ENCODE results near the gene CBY1.
"Not testable (repeated sequence)": the region's sequence is repeated elsewhere in the genome, so short reads cannot be mapped to it uniquely, and the experiment has no call there.

The CBY1 gene

GRCh38 chr22:38656256-38657044, at the start of gene CBY1, which contains the start of gene FAM227A:
Gene CBY1, plus strand, starts transcription at chr22:38656638. Its CDS starts 11,417 bp downstream, at chr22:38668055.
Gene FAM227A, minus strand, starts transcription at chr22:38656392. Its CDS starts 6,224 bp downstream, at chr22:38650168.
- no peaks in the 10 kb centered on the region for H3K36me3 Mint-ChIP-seq
- peak within 1 kb of the TSS; percentile 94 for H3K4me3 Mint-ChIP-seq
- H3K27ac Mint-ChIP-seq = peak within 1 kb of the TSS; percentile 98
- H3K4me1 Mint-ChIP-seq (ENCODE audit: low read depth) = peaks cover 15% of the 10 kb centered on the region
- H3K27me3 Mint-ChIP-seq = no peaks in the 10 kb centered on the region
- no peaks in the 10 kb centered on the region for H3K9me3 Mint-ChIP-seq (ENCODE audit: low read depth)

- no peaks in the 10 kb centered on the region for H3K9me3 Mint-ChIP-seq (ENCODE audit: low read depth)
- H3K27me3 Mint-ChIP-seq = peaks cover 4% of the 10 kb centered on the region
- H3K4me3 Mint-ChIP-seq = no peak overlapping the region
- H3K27ac Mint-ChIP-seq = no peak overlapping the region
- peaks cover 2% of the 10 kb centered on the region for H3K36me3 Mint-ChIP-seq
- H3K4me1 Mint-ChIP-seq (ENCODE audit: low read depth) = no peaks in the 10 kb centered on the region
These were observed 48.8 kb upstream of the CBY1 start for GRCh38 chr22:38607680-38608079.

GRCh38 chr22:38608992-38609750, 47.3 kb upstream of the CBY1 start:
- H3K9me3 Mint-ChIP-seq (ENCODE audit: low read depth) = no peaks in the 10 kb centered on the region
- no peak overlapping the region for H3K4me3 Mint-ChIP-seq
- no peaks in the 10 kb centered on the region for H3K4me1 Mint-ChIP-seq (ENCODE audit: low read depth)
- no peaks in the 10 kb centered on the region for H3K36me3 Mint-ChIP-seq
- H3K27me3 Mint-ChIP-seq = peaks cover 4% of the 10 kb centered on the region
- no peak overlapping the region for H3K27ac Mint-ChIP-seq

- Mint-ChIP-seq H3K27ac (no peak overlapping the region), H3K4me1 (ENCODE audit: low read depth) (no peaks in the 10 kb centered on the region), H3K36me3 (no peaks in the 10 kb centered on the region), H3K9me3 (ENCODE audit: low read depth) (no peaks in the 10 kb centered on the region), H3K4me3 (no peak overlapping the region), H3K27me3 (peaks cover 4% of the 10 kb centered on the region)
These were observed 46.2 kb upstream of the CBY1 start for GRCh38 chr22:38610234-38610633.

DNA sequence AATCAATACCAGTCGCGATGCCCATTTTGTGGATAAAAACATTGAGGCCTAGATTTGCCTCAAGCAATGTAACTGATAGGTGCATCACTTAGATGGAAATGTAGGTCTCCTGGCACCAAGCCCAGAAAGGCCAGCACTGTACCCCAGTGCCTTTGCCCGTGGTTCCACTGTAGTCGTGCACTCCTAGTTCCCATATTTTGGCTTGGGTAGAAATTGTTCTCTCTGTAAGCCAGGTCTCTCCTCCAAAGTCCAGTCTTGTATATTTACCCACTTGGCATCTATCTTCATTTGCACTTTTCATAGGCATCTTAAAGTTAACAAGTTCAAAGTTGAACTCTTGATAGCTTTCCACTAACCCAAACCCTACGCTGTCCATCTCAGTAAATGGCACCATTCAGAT, 44.9 kb upstream of the CBY1 start:
- H3K27ac Mint-ChIP-seq = no peak overlapping the region
- H3K4me1 Mint-ChIP-seq (ENCODE audit: low read depth) = no peaks in the 10 kb centered on the region
- no peaks in the 10 kb centered on the region for H3K9me3 Mint-ChIP-seq (ENCODE audit: low read depth)
- peaks cover 6% of the 10 kb centered on the region for H3K27me3 Mint-ChIP-seq
- no peaks in the 10 kb centered on the region for H3K36me3 Mint-ChIP-seq
- H3K4me3 Mint-ChIP-seq = no peak overlapping the region

DNA sequence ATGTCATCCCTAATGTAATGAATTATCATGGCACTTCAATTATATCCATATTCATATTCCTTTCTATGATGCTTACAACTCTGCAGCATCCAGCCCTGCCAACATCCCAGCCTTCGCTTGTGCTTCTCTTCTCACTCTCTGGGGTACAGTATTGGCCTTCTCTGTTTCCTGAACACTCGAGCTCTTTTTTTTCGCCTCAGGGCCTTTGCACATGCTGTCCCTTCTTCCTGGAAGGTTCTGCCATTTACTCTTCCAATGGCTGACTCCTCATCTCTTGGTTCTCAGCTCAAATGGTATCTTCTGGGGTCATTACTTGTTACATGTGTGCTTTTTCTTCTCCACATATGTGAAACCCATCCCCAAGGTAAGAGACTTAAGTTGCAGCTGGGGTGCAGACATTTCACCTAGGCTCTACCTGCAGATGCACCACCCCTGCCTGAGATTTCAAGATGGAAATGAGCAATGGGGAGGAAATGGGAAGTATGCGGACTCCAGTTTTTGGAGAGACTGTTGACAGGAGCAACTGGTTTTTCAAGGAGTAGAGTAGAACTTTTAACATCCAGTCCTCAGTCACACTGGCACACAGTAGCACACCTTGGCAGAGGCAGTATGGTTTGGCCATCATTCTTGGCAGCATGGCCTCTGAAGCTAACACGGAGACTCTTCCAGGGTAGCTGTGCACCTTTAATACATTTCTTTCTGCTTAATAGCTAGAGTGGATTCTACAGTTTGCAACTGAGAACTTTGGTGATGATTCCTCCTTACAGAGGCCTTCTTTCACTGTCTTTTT, 44.0 kb upstream of the CBY1 start:
- Mint-ChIP-seq H3K4me1 (ENCODE audit: low read depth) (no peaks in the 10 kb centered on the region), H3K9me3 (ENCODE audit: low read depth) (no peaks in the 10 kb centered on the region), H3K27me3 (peaks cover 6% of the 10 kb centered on the region), H3K4me3 (no peak overlapping the region), H3K27ac (no peak overlapping the region), H3K36me3 (peaks cover 2% of the 10 kb centered on the region)

DNA sequence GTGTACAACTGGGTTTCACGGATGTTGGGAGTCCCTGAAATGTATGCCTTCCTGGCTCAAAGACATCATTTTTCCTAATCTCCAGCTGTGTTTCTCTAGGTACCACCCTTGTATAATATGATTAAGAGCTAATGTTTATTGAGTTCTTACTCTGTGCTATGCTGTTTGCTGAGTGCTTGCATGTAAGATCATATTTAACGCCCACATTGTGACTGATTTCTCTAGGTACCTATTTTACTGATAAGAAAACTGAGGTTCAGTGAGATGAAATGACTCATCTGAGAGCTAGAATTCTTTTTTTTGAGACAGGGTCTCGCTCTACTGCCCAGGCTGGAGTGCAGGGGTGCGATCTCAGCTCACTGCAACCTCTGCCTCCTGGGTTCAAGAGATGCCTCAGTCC, 42.9 kb upstream of the CBY1 start:
- Mint-ChIP-seq H3K36me3 (peaks cover 6% of the 10 kb centered on the region), H3K27ac (no peak overlapping the region), H3K4me1 (ENCODE audit: low read depth) (no peaks in the 10 kb centered on the region), H3K9me3 (ENCODE audit: low read depth) (peaks cover 7% of the 10 kb centered on the region), H3K27me3 (peaks cover 3% of the 10 kb centered on the region), H3K4me3 (no peak overlapping the region)

GRCh38 chr22:38614332-38615063, 41.9 kb upstream of the CBY1 start:
- Mint-ChIP-seq H3K4me3 (no peak overlapping the region), H3K36me3 (peaks cover 6% of the 10 kb centered on the region), H3K9me3 (ENCODE audit: low read depth) (peaks cover 7% of the 10 kb centered on the region), H3K27me3 (peaks cover 5% of the 10 kb centered on the region), H3K4me1 (ENCODE audit: low read depth) (no peaks in the 10 kb centered on the region), H3K27ac (no peak overlapping the region)

- H3K27ac Mint-ChIP-seq; H3K9me3 Mint-ChIP-seq (ENCODE audit: low read depth); H3K36me3 Mint-ChIP-seq; H3K27me3 Mint-ChIP-seq; H3K4me3 Mint-ChIP-seq; H3K4me1 Mint-ChIP-seq (ENCODE audit: low read depth): not testable (repeated sequence)
These were observed 41.4 kb upstream of the CBY1 start for GRCh38 chr22:38615064-38615405.

DNA sequence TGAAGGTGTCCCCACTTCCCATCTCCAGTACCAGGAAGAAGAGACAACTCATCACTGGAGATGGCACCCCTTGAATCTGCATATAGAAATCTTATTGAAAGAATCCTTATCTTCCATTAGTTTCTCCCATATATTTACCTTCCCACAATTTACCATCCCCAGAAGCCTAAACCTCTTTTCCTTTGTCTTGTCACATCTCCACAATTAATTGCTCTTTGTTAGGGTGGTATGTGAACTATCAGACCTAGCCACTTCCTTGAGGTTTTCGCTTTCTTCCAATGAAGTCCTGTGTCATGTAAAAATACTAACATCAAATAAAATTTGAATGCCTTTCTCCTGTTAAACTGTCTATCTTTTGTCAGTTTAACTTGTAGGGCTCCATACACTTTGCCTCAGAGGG, 38.2 kb upstream of the CBY1 start:
- Mint-ChIP-seq H3K36me3 (peaks cover 6% of the 10 kb centered on the region), H3K27me3 (peaks cover 5% of the 10 kb centered on the region)

DNA sequence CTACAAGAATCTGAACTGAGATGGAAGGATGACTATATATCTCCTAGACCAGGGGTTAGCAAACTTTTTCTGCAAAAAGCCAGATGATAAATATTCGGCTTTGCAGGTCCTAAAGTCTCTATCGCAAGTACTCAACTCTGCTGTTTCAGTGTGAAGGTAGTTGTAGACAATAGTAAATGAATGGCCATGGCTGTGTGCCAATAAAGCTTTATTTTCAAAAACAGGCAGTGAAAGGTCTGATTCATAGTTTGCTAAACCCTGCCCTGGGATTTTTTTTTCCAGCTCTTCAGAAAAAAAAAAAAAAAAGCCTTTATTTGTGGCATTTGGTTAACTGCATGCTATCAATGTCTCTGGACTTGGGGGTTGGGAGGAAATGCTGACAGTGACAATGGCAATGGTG, 37.8 kb upstream of the CBY1 start:
- peaks cover 7% of the 10 kb centered on the region for H3K9me3 Mint-ChIP-seq (ENCODE audit: low read depth)

More for the DNA sequence above, 38.2 kb upstream of the CBY1 start:
- peaks cover 7% of the 10 kb centered on the region for H3K9me3 Mint-ChIP-seq (ENCODE audit: low read depth)
- no peak overlapping the region for H3K4me3 Mint-ChIP-seq
- no peaks in the 10 kb centered on the region for H3K4me1 Mint-ChIP-seq (ENCODE audit: low read depth)
- no peak overlapping the region for H3K27ac Mint-ChIP-seq

DNA sequence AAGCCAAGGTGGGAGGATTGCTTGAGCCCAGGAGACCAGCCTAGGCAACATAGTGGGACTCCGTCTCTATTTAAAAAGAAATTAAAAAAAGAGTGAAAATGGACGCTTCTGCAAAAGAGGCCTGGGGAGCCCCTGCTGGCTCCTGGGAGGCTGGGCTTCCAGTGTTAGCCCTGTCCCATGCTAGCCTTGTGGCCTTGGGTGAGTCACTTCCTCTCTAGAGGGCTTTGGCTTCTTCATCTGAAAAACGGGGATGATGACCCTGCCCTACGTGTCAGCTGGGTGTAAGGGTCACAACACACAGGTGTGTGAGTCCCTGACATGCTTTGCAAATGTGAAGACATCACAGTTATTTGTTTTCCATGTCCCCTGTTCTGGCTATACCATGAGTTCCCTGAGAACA, 33.1 kb upstream of the CBY1 start:
- H3K27ac Mint-ChIP-seq = no peak overlapping the region
- peaks cover 2% of the 10 kb centered on the region for H3K36me3 Mint-ChIP-seq
- H3K9me3 Mint-ChIP-seq (ENCODE audit: low read depth) = peaks cover 2% of the 10 kb centered on the region
- no peak overlapping the region for H3K4me3 Mint-ChIP-seq
- H3K27me3 Mint-ChIP-seq = peaks cover 2% of the 10 kb centered on the region
- H3K4me1 Mint-ChIP-seq (ENCODE audit: low read depth) = no peaks in the 10 kb centered on the region

More for the DNA sequence above, 37.8 kb upstream of the CBY1 start:
- Mint-ChIP-seq H3K27me3 (peaks cover 5% of the 10 kb centered on the region), H3K4me1 (ENCODE audit: low read depth) (no peaks in the 10 kb centered on the region), H3K4me3 (no peak overlapping the region), H3K36me3 (peaks cover 6% of the 10 kb centered on the region), H3K27ac (no peak overlapping the region)

GRCh38 chr22:38628444-38628843, 28.0 kb upstream of the CBY1 start:
- Mint-ChIP-seq H3K9me3 (ENCODE audit: low read depth) (no peaks in the 10 kb centered on the region), H3K4me1 (ENCODE audit: low read depth) (peaks cover 10% of the 10 kb centered on the region), H3K27me3 (no peaks in the 10 kb centered on the region), H3K36me3 (no peaks in the 10 kb centered on the region), H3K27ac (no peak overlapping the region), H3K4me3 (no peak overlapping the region)

GRCh38 chr22:38629108-38629507, 27.3 kb upstream of the CBY1 start:
- H3K9me3 Mint-ChIP-seq (ENCODE audit: low read depth) = no peaks in the 10 kb centered on the region
- no peak overlapping the region for H3K4me3 Mint-ChIP-seq
- no peaks in the 10 kb centered on the region for H3K27me3 Mint-ChIP-seq
- no peak overlapping the region for H3K27ac Mint-ChIP-seq
- no peaks in the 10 kb centered on the region for H3K36me3 Mint-ChIP-seq
- peaks cover 10% of the 10 kb centered on the region for H3K4me1 Mint-ChIP-seq (ENCODE audit: low read depth)

Measured in activated naive CD8-positive, alpha-beta T cell (primary cell).